Inferior parietal cortex (tissue), 1 donor: ENCODE data around the gene RNF144B.
"Not testable (repeated sequence)": the region's sequence is repeated elsewhere in the genome, so short reads cannot be mapped to it uniquely, and the experiment has no call there.

Source experiments
- DNase-seq: peaks from one replicate; pipeline ENCODE4 v3.0.0-alpha.2; 2016; ENCODE audit errors: extremely low spot score

The RNF144B gene

DNA sequence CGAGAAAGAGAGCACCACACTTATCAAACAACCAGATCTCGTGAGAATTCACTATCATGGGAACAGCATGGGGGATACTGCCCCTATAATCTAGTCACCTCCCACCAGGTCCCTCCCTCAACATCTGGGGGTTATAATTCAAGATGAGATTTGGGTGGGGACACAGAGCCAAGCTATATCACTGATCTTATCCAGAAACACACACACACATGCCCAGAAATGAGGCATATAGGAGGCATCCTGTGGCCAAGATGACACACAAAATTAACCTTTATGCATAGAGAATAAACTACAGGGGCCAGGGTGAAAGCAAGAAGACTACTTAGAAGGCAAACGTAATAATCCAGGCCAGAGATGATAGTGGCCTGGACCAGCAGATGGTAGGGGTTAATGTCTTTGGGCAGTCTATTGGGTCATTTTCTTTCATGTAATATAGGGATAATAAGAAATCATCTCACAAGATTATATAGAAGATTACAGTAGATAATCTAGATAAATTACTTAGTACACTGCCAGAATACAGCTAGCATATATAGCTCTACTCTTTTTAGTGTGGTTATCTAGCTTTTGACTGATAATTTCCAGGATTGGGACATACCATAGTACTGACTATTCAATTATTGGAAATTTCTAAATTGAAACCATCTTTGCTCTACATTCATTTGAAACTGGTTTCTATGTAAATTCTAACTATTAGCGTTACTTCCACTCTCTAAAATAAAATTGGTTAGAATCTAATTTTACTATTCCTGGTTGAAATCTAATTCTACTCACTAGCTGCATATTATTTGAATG lies 20.0 kb downstream of the RNF144B start:
- no peak for DNase-seq

DNA sequence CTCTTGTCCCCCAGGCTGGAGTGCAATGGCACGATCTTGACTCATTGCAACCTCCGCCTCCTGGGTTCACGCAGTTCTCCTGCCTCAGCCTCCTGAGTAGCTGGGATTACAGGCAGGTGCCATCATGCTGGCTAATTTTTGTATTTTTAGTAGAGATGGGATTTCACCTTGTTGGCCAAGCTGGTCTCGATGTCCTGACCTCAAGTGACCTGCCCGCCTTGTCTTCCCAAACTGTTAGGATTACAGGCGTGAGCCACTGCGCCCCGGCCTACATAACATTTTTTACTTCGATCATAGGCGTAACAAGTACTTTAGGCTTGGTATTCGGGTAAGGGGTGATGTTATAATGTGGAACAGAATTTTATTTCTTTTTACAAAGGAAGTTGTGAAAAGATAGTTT lies 22.5 kb downstream of the RNF144B start:
- not testable (repeated sequence) for DNase-seq

DNA sequence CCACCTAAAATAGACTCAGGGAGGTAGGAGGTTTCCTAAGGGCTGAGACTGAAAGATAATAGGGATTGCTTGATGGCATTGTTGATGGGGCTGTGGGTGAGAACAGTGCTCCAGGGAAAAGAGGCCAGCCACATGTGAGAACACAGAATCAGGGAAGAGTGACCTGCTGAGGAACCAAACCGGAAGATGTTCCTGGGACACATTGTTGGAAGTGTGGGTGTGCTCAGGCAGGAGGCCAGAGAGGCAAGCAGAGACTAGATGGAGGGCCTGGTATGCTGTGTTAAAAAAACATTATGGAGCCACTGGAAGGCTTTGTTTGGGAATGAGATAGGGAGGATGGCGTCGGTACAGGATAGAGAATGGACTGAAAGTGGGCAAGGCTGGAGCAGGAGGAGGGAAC lies 23.3 kb downstream of the RNF144B start:
- DNase-seq = no peak

DNA sequence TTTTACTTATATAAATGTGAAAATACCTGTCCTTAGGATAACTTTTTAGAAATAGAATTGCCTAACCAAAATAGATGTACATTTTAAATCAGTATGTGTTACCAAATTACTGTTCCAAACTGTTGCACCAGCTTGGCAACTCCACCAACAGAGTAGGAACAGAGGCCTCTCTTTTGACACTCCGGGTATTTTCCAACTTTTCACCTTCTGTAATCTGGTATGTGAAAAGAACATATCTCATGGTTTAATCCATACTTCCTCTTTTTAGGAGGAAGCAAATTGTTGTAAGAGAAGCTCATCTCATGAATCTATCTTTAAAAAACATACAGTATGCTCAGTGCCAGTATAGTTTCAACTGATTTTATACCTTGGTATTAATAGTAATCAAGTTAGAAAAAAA lies 24.9 kb downstream of the RNF144B start:
- no peak for DNase-seq

DNA sequence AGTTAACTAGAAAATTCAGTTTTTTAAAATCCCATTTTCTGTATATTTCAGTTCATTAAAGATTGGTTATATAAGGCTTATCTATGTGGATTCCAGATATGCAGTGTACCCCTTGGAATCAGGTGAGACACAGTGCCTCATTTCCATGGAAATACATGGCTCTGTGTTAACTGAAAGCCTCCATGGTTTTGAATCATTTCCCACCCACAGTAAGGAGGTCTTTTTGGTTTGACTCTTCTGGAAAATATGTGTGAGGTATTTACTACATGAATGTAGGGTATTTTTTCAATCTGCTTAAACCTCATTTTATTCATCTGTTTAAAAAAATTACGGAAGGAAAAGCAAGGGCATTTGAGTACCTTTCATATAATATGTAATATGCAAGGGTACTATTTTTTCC lies 25.5 kb downstream of the RNF144B start:
- DNase-seq = no peak

DNA sequence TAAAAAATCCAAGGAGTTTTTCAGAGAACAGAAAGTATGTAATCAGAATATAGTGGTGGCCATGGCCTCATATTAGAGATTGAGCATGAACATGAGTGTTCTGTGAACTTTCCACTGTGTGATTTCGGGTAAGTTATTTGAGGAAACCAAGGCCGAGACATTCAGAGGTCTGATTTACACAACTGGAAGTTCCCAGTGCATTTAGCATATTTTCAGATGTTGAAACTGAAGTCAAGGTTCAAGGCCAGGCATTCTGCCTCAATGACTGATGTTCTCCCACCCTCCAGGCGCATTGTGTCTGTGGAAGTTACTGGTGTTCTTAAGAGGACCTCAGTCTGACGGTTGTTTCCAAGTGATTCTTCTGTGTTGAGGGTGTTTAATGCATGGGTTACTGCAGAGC lies 26.2 kb downstream of the RNF144B start:
- no peak for DNase-seq

DNA sequence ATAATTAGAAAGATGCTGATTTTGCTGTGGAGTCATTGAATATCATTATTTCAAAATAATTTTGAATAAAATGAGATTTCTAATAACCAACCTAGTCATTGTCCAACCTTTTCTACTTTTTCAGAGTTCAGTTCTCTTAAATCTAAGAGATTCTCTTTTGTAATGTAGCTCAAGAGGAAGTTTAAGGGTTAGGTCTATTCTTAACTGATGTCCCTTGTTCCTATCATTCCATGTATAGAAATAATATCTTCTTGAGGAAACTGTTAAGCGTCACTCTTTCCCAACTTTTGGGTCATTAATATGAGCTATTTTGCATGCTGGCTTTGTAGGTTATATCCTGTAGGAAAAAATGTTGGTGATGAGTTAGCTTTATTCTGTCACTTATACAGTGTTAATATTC lies 27.0 kb downstream of the RNF144B start:
- DNase-seq = no peak

DNA sequence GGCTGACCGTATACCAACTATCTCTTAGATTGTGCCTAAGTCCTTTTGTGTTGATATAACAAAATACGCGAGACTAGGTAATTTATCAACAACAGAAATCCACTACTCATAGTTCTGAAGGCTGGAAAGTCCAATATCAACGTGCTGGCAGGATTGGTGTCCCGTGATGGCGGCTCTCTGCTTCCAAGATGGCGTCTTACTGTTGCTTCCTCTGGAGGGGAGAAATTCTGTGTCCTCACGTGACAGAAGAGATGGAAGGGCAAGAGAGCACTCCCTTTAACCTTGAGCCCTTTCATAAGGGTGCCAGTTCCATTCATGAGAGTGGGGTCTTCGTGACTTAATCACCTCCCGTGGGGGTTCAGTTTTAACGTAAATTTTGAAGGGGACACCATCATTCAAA lies 28.1 kb downstream of the RNF144B start:
- no peak for DNase-seq

DNA sequence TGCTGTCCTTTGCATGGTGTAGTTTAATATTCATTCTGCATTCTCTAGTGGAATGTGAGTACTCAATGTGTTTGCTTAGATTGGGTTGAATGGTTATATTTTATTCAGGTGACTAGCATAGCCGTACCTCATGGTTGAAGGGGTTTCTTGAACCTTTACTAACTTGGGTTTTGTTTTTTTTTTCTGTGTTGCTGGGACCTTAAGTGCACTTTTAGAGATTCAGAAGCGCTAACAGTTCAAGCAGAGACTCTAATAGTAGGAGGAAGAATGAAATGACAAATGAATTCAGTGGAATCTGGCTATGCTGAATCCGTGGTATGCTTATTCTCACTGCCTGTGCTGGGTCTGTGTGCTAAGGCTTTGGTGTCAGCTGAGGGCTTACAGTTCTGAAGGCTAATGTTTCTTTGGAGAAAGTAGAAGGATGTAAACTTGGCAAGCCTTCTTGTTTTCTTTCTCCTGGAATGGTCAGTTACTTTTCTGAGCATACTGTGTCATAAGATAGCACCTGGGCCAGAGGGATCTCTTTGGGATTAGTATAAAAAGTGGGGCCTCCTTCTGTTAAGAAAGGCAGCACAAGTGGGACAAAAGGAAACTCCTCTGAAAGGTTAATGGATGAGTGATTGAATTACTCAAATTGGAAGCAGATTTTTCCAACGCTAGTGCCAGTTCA lies 28.7 kb downstream of the RNF144B start:
- no peak for DNase-seq

DNA sequence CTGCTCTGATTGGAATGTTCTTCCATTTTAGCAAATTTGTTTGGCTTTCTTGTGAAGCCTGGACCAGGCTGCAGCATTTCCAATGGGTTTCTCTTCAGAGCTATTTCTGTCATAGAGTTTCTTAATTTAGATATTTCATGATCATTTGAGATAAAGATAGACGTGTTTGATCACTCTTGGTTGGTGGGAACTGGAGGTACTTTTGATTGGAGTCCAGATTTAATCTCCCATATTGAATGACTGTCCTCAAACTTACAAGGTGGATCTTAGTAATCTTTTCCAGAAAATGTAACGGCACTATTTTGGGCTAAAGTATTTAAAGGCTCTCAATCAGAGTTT lies 29.2 kb downstream of the RNF144B start:
- DNase-seq = no peak

DNA sequence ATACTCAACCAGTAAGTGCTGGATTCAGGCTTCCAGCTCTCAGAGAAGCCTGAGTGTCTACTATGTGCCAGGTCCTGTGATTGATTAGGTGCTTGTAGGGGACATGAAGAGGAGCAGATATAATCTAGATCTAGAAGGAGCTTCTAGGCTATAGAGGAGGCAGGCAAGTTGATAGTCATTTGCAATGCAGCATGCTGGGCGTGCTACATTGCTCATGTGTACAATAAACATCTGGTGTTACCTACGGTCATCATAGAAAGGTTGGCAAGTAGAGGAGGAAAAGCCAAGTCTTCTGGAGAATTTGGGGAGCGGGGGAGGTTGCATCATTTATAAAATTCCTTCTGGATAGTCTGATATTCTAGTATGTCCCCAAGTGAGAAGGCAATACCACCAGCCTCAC lies 33.2 kb downstream of the RNF144B start:
- DNase-seq = no peak

DNA sequence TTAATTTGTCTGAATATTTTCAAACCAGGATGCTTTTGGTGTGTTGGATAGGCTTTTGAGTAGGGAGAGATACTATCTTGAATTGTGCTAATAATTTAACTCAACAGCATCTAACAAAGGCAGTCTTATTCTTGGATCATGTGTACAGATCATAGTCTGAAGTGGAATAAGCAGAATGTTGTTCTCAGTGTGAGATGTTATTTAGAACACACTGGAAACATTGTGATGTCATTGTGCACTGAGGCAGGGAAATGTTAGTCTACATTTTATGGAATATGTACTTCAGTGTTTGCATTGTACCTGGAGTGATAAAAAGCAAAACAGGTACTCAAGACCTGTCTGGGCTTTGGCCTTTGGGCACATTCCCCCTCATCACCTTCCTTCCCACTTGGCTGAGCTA lies 35.0 kb downstream of the RNF144B start:
- DNase-seq = no peak

DNA sequence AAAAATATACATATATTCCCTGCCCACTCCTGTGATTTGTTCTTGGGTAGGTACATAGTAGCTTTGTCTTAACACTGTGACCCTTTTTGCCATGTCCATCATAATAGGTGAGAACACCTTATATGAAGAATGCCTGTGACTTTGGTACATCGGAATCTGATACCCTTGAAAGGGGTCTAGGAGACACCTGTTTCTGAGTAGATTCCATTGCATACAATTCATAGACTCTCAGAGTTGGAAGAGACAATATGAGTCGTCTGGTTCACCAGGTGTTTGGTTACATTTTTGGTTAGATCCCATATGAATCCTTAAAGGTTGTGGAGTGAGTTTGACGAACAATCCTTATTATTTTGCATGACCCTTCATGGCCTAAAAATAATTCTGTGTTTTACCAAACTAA lies 36.3 kb downstream of the RNF144B start:
- no peak for DNase-seq

DNA sequence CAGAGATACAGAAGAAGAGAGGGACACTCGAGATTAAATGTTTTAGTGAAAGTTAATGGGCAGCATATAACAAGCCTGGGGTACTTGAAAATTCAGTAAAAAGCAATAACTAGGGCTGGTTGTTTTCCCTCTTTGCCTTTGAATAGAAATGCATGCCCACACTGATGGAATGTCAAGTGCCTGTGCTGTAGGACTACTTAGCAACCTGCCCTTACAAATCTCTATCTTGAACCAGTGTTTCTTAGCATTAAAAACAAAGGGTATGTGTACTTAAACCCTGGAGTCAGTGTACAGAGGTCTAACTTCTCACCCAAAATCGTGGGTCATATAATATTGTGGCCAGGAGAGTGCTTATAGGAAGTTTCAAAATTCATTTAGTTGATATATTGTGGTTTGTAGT lies 37.1 kb downstream of the RNF144B start:
- DNase-seq = no peak

DNA sequence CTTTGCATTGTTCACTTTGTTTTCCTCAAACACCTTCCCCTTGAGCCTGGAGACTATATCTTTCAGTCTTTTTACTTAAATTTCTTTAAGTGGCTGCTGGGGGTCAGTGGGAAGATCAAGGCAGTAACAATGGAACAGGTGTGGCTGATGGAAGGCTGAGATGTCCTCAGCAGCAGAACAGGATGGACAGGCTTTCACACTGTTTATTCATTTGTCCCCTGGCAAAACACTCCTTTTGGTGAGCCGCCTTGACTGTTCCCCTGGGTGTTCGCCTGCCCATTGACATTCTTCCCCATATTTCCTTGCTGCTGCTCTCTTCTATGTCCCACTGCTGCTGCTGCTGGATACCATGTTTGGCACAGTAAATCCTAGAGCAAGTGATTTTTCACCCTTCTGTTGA lies 38.1 kb downstream of the RNF144B start:
- DNase-seq = no peak

DNA sequence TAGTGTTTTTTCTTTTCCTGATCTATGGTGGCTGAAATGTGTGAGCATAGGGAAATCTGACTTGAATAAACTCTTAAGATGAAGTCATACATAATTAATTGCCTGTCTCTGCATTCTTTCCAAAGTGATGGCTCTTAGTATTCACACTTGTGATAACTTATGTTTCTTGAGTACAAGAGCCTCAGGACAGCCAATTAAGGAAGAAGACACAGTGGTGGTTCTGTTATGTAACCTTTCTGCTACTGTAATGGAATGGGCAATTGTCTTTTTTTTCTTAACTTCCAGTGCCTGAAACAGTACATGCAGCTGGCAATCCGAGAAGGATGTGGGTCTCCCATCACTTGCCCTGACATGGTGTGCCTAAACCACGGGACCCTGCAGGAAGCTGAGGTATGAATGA lies 40.1 kb downstream of the RNF144B start:
- DNase-seq = no peak

DNA sequence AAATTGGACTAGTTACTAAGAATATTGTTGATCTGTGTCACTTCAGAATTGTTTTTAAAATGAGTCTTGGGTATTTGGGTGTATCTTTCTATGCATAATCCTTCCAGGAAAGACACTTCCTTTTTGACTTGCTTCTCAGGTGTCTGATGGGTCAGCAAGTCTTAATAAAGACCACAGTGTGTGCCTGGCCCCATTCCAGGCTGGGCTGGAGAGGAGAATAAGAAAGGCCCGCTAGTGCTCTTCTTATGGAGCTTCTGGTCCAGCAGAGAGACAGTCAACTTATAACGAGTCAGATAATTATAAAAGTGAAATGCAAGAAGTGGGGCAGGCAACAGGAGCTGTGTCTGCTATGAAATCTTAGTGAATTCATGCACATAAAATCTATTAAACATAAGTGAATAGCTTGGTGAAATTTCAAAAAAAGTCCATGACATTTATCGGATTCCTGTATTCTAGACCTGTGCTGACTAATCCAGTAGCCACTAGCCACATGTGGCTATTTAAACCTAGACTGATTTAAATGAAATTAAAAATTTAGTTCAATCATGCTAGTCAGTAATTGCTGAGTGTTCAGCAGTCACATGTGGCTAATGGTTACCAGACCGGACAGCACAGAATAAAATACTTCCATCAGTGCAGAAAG lies 42.6 kb downstream of the RNF144B start:
- DNase-seq = no peak

DNA sequence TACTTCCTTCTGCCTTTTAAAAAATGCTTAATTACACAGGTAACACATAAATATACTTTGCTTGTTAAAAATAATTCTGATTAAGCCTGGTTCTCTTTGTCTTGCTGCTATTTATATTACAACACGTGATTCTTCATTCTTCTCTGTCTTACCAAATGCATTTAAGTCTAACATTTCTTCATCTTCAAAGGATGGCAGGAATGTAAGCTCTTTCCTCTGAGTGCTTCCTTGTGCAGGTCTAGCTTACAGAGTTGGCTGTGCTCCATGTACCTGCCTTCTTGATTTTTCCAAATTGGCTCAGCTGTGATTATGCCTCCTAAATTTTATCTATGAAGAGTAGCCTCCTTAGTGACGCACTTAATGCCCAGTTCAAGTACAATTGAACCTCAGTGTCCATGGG lies 44.4 kb downstream of the RNF144B start:
- no peak for DNase-seq

DNA sequence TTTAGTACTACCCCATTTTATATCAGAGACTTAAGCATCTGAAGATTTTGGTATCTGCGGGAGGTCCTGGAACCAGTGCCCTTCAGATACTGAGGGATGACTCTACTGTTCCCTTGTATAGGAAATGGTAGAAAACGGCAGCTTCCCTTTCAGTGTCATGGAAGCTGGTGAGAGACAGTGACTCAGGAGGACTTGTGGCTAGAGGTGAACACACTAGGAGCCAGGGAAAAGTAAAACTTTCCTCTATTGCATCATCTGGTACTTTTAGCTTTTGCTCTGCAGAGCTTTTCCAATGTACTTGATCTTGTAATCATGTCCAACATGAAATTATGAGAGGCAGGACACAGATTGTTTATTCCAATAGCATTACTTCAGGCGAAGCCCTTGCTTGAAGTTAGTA lies 45.0 kb downstream of the RNF144B start:
- no peak for DNase-seq

DNA sequence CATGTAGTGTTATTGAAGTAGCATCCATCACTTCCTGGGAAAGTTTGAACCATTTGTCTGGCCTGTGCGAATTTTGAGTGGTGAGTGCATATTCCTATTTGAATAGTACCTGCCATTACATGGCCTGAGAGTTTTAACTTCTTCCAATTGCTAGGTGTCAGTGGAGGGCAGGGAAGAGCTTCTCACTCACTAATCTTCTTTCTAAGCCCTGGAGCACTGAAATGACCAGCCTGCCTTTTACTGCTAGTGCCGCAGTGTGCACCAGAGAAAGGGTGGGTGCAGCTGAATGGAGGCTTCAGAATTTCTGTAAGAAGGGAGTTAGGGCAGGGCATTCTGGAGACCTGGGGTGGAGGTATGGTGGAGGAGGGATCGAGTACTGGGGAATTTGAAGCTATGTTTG lies 45.5 kb downstream of the RNF144B start:
- DNase-seq = no peak

DNA sequence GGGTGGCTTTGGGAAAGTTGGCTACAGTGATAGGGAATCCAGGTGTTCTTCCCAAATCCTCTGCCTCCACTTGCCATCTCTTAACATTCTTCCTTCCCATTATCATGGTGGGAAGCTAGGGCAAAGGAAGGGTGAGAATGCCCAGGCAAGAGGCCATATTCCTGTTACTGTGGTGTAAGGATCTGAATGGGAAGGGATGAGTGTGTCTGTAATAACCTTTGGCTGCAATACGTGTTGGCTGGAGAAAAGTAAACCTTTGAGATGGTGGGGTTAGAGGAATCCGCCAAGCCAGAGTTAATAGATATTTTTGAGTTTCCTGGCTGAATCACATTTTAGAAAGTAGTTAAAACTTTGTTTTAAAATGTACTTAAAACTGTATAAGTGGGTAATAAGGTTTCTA lies 45.9 kb downstream of the RNF144B start:
- no peak for DNase-seq

DNA sequence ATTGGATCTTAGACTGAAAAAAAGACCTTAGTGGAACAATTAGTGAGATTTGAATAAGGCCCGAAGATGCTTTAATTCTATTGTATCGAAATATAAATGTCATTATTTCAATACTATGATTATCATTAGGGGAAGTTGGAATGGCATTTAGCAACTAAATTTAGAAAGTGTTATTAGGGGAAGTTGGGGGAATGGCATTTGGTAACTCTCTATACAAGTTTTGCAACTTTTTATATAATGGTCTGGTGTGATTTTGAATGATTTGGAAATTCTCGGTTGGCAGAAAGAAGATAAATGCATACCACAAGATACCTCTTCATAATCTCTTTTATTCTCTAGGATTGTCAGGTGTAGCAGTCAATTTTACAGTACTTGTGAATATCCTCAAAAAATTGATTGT lies 49.2 kb downstream of the RNF144B start:
- no peak for DNase-seq

DNA sequence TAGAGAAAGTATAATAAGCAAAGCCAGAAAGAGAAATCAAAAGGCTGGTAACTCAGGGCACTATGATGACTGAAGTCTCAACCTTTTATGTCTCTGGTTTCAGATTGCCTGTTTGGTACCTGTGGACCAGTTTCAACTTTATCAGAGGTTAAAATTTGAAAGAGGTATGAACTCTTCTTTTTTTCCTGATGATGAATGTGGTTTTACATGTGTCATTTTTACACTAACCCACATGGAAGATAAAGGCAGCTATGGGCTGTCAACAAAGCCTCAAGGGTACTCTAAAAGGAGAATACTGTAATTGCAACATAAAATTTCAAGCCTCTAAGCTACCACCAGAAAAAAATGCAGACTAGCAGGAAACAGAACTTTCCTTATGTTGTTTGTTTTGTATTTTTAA lies 52.4 kb downstream of the RNF144B start:
- no peak for DNase-seq
